ENCODE results near the gene GOLGA6L7. TPM values are rescaled to one million over a fixed set of nuclear protein-coding genes. Genes with fewer than 3 reads are reported as not detected.
"Not testable (repeated sequence)": the region's sequence is repeated elsewhere in the genome, so short reads cannot be mapped to it uniquely, and the experiment has no call there.

GOLGA6L7 gene
- total RNA-seq, 4 donors from 2014 or later, result not detected

- DNase-seq, result no peak
- H3K36me3 ChIP-seq, result no peaks in the 10 kb centered on the region
- no peaks in the 10 kb centered on the region for H3K9me3 ChIP-seq
- H3K4me3 ChIP-seq, result no peak overlapping the region
- no peak for TF ChIP-seq CTCF (IDR thresholded peaks at IDR 0.05)
- TF ChIP-seq POLR2A (IDR thresholded peaks at IDR 0.05), result no peak
- H3K27ac ChIP-seq, result no peak overlapping the region
- no peaks in the 10 kb centered on the region for H3K4me1 ChIP-seq
- intact Hi-C loops (cut with DNase I), result no loop called here
- H3K27me3 ChIP-seq, result no peaks in the 10 kb centered on the region
- 74 to 80% methylated on average over 6 to 9 of the region's 9 CpGs for WGBS, 2 donors
Observed at GRCh38 chr15:28868744-28869345, 20.4 kb upstream of the GOLGA6L7 start.

- H3K9me3 ChIP-seq; H3K4me3 ChIP-seq; H3K4me1 ChIP-seq; H3K27me3 ChIP-seq; H3K27ac ChIP-seq; intact Hi-C loops (cut with DNase I); DNase-seq; H3K36me3 ChIP-seq: not testable (repeated sequence)
- 82 to 87% methylated on average over 9 to 10 of the region's 11 CpGs for WGBS, 2 donors
Observed at GRCh38 chr15:28861589-28862293, 13.3 kb upstream of the GOLGA6L7 start.

- Histone ChIP-seq H3K4me3 (no peak overlapping the region), H3K36me3 (no peaks in the 10 kb centered on the region), H3K9me3 (no peaks in the 10 kb centered on the region), H3K27ac (no peak overlapping the region), H3K27me3 (no peaks in the 10 kb centered on the region), H3K4me1 (no peaks in the 10 kb centered on the region)
- WGBS, 2 donors, result 79 to 86% methylated on average over 13 to 16 of the region's 16 CpGs
- TF ChIP-seq POLR2A (IDR thresholded peaks at IDR 0.05) (no peak), CTCF (IDR thresholded peaks at IDR 0.05) (no peak)
- DNase-seq, result no peak
- intact Hi-C loops (cut with DNase I), result no loop called here
Observed at GRCh38 chr15:28861031-28861534, 12.6 kb upstream of the GOLGA6L7 start.

- H3K4me1 ChIP-seq; H3K27me3 ChIP-seq; intact Hi-C loops (cut with DNase I); DNase-seq; H3K4me3 ChIP-seq; H3K9me3 ChIP-seq; H3K36me3 ChIP-seq; H3K27ac ChIP-seq: not testable (repeated sequence)
- WGBS, 2 donors, result 45 to 52% methylated on average over 2 of the region's 2 CpGs
Observed at GRCh38 chr15:28854578-28854977, 6.1 kb upstream of the GOLGA6L7 start.

- H3K4me1 ChIP-seq; H3K27me3 ChIP-seq; H3K9me3 ChIP-seq; H3K4me3 ChIP-seq; DNase-seq; H3K36me3 ChIP-seq; intact Hi-C loops (cut with DNase I); H3K27ac ChIP-seq: not testable (repeated sequence)
- WGBS, 2 donors, result 48 to 50% methylated on average over 5 of the region's 5 CpGs
Observed at GRCh38 chr15:28853654-28854053, 5.2 kb upstream of the GOLGA6L7 start.

- H3K27ac ChIP-seq; intact Hi-C loops (cut with DNase I); H3K36me3 ChIP-seq; H3K9me3 ChIP-seq; H3K27me3 ChIP-seq; H3K4me3 ChIP-seq; H3K4me1 ChIP-seq; DNase-seq: not testable (repeated sequence)
- no CpG with 5 or more reads among the region's 31 CpGs for WGBS, 2 donors
Observed at GRCh38 chr15:28849766-28850165, 1.3 kb upstream of the GOLGA6L7 start.

- H3K4me3 ChIP-seq; H3K9me3 ChIP-seq; intact Hi-C loops (cut with DNase I); DNase-seq; H3K4me1 ChIP-seq; H3K27me3 ChIP-seq; H3K27ac ChIP-seq; H3K36me3 ChIP-seq: not testable (repeated sequence)
- 94% methylated on average over 2 of the region's 17 CpGs; no CpG with 5 or more reads in 1 of the 2 donors for WGBS, 2 donors
Observed at GRCh38 chr15:28849271-28849670, 827 bp upstream of the GOLGA6L7 start.

GRCh38 chr15:28847959-28848358 lies 485 bp downstream of the GOLGA6L7 start:
- H3K27me3 ChIP-seq; intact Hi-C loops (cut with DNase I); H3K36me3 ChIP-seq; H3K27ac ChIP-seq; DNase-seq; H3K4me1 ChIP-seq; H3K9me3 ChIP-seq; H3K4me3 ChIP-seq: not testable (repeated sequence)
- 97 to 100% methylated on average over 4 to 7 of the region's 9 CpGs for WGBS, 2 donors

- 31 to 33% methylated on average over 1 of the region's 5 CpGs for WGBS, 2 donors
- H3K27ac ChIP-seq; H3K27me3 ChIP-seq; H3K4me3 ChIP-seq; H3K9me3 ChIP-seq; H3K4me1 ChIP-seq; DNase-seq; H3K36me3 ChIP-seq; intact Hi-C loops (cut with DNase I): not testable (repeated sequence)
Observed at GRCh38 chr15:28847247-28847646, 1.2 kb downstream of the GOLGA6L7 start.

- H3K4me3 ChIP-seq; H3K4me1 ChIP-seq; DNase-seq; H3K9me3 ChIP-seq; intact Hi-C loops (cut with DNase I); H3K27me3 ChIP-seq; H3K36me3 ChIP-seq; H3K27ac ChIP-seq: not testable (repeated sequence)
- 0 to 70% methylated on average over 2 to 7 of the region's 14 CpGs for WGBS, 2 donors
Observed at GRCh38 chr15:28844147-28844546, 4.3 kb downstream of the GOLGA6L7 start.

- 91 to 94% methylated on average over 8 to 9 of the region's 12 CpGs for WGBS, 2 donors
- H3K27ac ChIP-seq; intact Hi-C loops (cut with DNase I); H3K9me3 ChIP-seq; H3K4me1 ChIP-seq; H3K36me3 ChIP-seq; H3K27me3 ChIP-seq; H3K4me3 ChIP-seq; DNase-seq: not testable (repeated sequence)
Observed at GRCh38 chr15:28843520-28843919, 4.9 kb downstream of the GOLGA6L7 start.
